Memory B cell (primary cell): Measurements from ENCODE around the gene GRID2.

Source experiments
- ATAC-seq: fragments of 150-1000 bp; cut with Tn5 transposase; 2 replicates; pipeline ENCODE4 v1.10.0; 2021; ENCODE audit warnings: low read depth, mild to moderate bottlenecking, moderate library complexity
- DNase-seq, 2 donors: peaks; one replicate each; pipeline ENCODE4 v3.0.0; 2022; ENCODE audit warnings: low spot score in 2 of 2
- H3K27ac Mint-ChIP-seq: one replicate; pipeline ENCODE4 v1.8.0; 2022; ENCODE audit warnings: mild to moderate bottlenecking, moderate library complexity, mixed read lengths
- H3K27me3 Mint-ChIP-seq: one replicate; pipeline ENCODE4 v1.8.0; 2022; ENCODE audit warnings: mixed read lengths
- H3K36me3 Mint-ChIP-seq: one replicate; pipeline ENCODE4 v1.8.0; 2022; ENCODE audit warnings: mild to moderate bottlenecking, mixed read lengths
- H3K4me1 Mint-ChIP-seq: one replicate; pipeline ENCODE4 v1.8.0; 2022; ENCODE audit warnings: mixed read lengths
- H3K4me3 Mint-ChIP-seq: one replicate; pipeline ENCODE4 v1.8.0; 2022; ENCODE audit warnings: mild to moderate bottlenecking, moderate library complexity, mixed read lengths
- H3K9me3 Mint-ChIP-seq: one replicate; pipeline ENCODE4 v1.8.0; 2022; ENCODE audit warnings: mixed read lengths

The GRID2 gene

GRCh38 chr4:93779228-93779627, 1475.5 kb downstream of the GRID2 start:
- Mint-ChIP-seq H3K27me3 (peaks cover 4% of the 10 kb centered on the region), H3K4me1 (no peaks in the 10 kb centered on the region), H3K36me3 (no peaks in the 10 kb centered on the region), H3K27ac (no peak overlapping the region), H3K9me3 (no peaks in the 10 kb centered on the region), H3K4me3 (no peak overlapping the region)
- ATAC-seq (no peak), DNase-seq (no peak)

DNA sequence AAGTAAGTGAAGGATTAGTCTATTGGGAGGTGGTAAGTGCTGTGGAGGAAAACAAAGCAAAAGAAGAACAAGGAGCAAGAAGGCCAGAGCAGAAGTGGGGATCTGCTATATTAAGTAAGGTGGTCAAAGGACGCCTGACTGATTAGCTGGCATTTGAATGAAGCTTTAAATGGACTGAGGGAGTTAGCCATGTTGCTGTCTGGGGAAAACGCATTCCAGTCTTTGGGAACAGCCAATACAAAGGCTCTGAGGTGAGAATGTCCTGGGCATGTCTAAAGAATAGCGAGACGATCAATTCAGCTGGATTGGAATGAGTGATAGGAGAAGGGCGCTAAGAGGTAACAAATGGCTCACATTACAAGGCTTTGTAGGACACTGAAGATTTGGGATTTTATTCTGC, 1476.3 kb downstream of the GRID2 start:
- no peak overlapping the region for H3K27ac Mint-ChIP-seq
- ATAC-seq (no peak), DNase-seq (no peak)
- no peaks in the 10 kb centered on the region for H3K36me3 Mint-ChIP-seq
- no peaks in the 10 kb centered on the region for H3K4me1 Mint-ChIP-seq
- peaks cover 4% of the 10 kb centered on the region for H3K27me3 Mint-ChIP-seq
- no peaks in the 10 kb centered on the region for H3K9me3 Mint-ChIP-seq
- no peak overlapping the region for H3K4me3 Mint-ChIP-seq

GRCh38 chr4:93781198-93781597, 1477.4 kb downstream of the GRID2 start:
- Mint-ChIP-seq H3K4me3 (no peak overlapping the region), H3K27me3 (peaks cover 4% of the 10 kb centered on the region), H3K36me3 (no peaks in the 10 kb centered on the region), H3K9me3 (no peaks in the 10 kb centered on the region), H3K27ac (no peak overlapping the region), H3K4me1 (no peaks in the 10 kb centered on the region)
- DNase-seq (no peak), ATAC-seq (no peak)

DNA sequence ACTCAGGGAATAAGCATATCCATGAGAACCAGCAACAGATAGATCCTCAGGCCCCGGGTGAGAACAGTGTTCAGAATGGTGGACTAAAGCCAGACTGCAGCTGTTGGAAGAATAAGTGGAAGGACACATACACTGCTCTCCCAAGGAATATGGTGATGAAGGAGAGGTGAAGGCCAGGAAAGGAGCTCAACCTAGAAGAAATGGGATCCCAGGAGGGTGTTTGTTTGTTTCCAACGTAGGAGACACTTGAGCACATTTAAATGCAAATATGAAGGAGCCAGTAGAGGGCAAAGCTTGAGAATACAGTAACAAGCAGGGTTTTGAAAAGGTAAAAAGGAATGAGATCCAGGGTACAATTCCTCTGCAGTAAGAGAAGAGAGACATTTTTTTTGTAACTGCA, 1482.4 kb downstream of the GRID2 start:
- no peak overlapping the region for H3K27ac Mint-ChIP-seq
- ATAC-seq (no peak), DNase-seq (no peak)
- H3K4me1 Mint-ChIP-seq: no peaks in the 10 kb centered on the region
- H3K9me3 Mint-ChIP-seq: no peaks in the 10 kb centered on the region
- no peaks in the 10 kb centered on the region for H3K36me3 Mint-ChIP-seq
- H3K4me3 Mint-ChIP-seq: no peak overlapping the region
- H3K27me3 Mint-ChIP-seq: no peaks in the 10 kb centered on the region

DNA sequence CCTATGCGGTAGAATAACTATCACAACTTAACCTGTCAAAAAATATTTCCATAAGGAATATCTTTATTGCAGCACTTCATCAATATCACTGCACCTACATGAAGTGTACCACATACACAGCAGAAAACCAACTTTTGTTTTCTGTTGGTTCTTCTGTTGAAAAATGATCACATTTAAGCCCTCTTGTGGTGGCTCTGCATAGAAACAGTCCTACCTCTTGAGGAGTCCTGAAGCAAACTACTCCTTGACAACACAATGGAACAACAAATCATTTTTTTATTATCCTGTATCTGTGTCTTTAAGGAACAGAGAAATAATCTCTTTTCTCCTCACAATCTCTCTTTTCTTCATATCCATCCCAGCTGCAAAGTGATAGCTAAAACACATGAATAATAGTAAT, 1484.9 kb downstream of the GRID2 start:
- H3K27ac Mint-ChIP-seq: no peak overlapping the region
- H3K4me3 Mint-ChIP-seq: no peak overlapping the region
- DNase-seq (no peak), ATAC-seq (no peak)
- H3K4me1 Mint-ChIP-seq: no peaks in the 10 kb centered on the region
- H3K36me3 Mint-ChIP-seq: no peaks in the 10 kb centered on the region
- H3K9me3 Mint-ChIP-seq: no peaks in the 10 kb centered on the region
- no peaks in the 10 kb centered on the region for H3K27me3 Mint-ChIP-seq

DNA sequence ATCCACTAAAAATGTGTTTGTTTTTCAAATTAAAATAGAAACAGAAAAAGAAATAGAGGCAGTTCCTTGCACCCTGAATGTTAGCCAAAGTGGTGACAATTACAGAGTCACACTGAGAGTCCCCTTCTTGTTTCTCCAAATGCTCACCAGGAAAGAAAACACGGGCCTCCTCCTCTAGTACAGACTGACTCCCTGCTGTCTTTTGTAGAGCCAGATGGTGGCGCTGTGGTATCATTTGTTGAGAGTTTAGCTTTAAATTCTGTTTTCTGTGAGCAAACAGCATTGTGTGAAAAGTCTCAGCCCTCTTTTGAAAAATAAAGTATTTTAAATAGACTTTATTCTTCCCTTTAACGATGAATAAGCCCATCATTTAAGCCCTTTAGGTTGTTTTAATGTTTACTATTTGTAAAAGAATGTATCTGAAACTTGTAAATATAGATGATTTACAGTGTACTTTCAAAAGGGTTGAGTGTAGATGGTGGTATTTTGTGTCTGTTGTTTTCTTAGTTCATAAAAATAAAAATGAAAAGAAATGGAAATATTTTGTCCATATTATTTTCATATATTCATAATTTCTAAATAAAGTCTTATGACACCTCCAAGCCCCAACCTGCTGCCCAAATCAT, 1487.9 kb downstream of the GRID2 start:
- Mint-ChIP-seq H3K36me3 (no peaks in the 10 kb centered on the region), H3K9me3 (no peaks in the 10 kb centered on the region), H3K27me3 (peaks cover 2% of the 10 kb centered on the region), H3K4me3 (no peak overlapping the region), H3K27ac (no peak overlapping the region), H3K4me1 (no peaks in the 10 kb centered on the region)
- ATAC-seq: peak; percentile 26
- DNase-seq: peak in 1 of 2 donors; percentile 4

DNA sequence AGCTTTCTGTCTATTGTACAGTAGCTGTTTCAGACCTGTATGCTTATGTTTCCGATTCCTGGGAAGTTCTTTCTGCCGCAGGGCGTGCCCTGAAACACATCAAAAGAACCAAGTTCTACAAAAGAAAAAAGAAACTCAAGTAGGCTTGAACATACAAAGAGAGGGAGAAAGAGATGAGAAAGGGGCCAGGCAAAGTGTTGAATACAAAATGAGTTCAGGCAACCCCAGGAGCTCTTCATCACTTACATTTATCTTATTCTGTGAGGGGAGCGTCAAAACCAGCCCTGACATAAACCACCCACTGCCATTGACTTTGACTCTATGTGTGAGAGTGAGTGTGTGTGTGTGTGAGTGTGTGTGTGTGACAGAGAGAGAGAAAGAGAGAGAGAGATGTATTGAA, 1498.3 kb downstream of the GRID2 start:
- no peak for DNase-seq
- H3K9me3 Mint-ChIP-seq: no peaks in the 10 kb centered on the region
- H3K27ac Mint-ChIP-seq: no peak overlapping the region
- no peaks in the 10 kb centered on the region for H3K36me3 Mint-ChIP-seq
- H3K4me3 Mint-ChIP-seq: no peak overlapping the region
- no peaks in the 10 kb centered on the region for H3K27me3 Mint-ChIP-seq
- ATAC-seq: no peak
- H3K4me1 Mint-ChIP-seq: no peaks in the 10 kb centered on the region

GRCh38 chr4:93809773-93810172, 1506.0 kb downstream of the GRID2 start:
- ATAC-seq: no peak
- H3K4me1 Mint-ChIP-seq: no peaks in the 10 kb centered on the region
- no peak for DNase-seq
- no peaks in the 10 kb centered on the region for H3K9me3 Mint-ChIP-seq
- H3K27me3 Mint-ChIP-seq: peaks cover 3% of the 10 kb centered on the region
- no peak overlapping the region for H3K4me3 Mint-ChIP-seq
- no peaks in the 10 kb centered on the region for H3K36me3 Mint-ChIP-seq
- H3K27ac Mint-ChIP-seq: no peak overlapping the region

- Mint-ChIP-seq H3K9me3 (no peaks in the 10 kb centered on the region), H3K36me3 (no peaks in the 10 kb centered on the region), H3K4me3 (no peak overlapping the region), H3K4me1 (no peaks in the 10 kb centered on the region), H3K27me3 (peaks cover 3% of the 10 kb centered on the region), H3K27ac (no peak overlapping the region)
- ATAC-seq: no peak
- DNase-seq: no peak
These were observed 1506.7 kb downstream of the GRID2 start for GRCh38 chr4:93810340-93810992.

DNA sequence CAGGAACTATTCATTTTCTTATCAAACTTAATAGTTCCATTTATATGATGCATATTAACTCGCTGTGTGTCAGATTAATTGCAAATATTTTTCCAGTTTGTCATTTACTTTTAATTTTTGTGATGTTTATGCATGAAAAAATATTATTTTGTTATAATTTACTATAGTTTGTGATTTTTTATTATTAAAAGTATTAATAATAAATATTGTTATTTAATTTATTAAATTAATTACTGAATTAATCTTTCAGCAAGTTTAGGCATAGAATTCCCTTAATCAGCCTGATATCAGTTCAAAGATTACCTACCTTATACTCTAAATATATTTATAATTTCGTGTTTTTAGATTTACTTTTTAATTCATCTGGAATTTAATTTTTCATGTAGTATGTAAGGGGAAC, 1509.3 kb downstream of the GRID2 start:
- DNase-seq (no peak), ATAC-seq (no peak)
- H3K4me3 Mint-ChIP-seq: no peak overlapping the region
- H3K27me3 Mint-ChIP-seq: peaks cover 1% of the 10 kb centered on the region
- no peaks in the 10 kb centered on the region for H3K4me1 Mint-ChIP-seq
- H3K36me3 Mint-ChIP-seq: no peaks in the 10 kb centered on the region
- H3K9me3 Mint-ChIP-seq: peaks cover 1% of the 10 kb centered on the region
- H3K27ac Mint-ChIP-seq: no peak overlapping the region

DNA sequence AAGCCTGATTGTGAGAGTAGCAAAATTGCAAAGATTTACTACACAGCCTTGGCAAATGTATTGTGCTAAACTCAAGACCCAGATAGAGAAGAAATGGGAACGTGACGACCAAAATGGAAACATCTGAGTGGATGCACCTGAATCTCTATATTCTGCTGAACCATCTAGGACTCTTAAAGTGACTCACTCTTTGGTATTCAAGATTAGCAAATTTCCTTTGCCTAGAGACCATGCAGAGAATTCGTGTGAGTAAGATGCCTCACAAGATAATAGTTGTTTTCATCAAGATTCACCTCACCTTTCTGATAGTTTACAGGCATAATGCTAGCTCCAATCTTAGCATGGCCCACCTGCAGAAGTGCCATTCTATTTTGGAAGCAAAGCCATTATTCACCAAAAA, 1510.4 kb downstream of the GRID2 start:
- no peak overlapping the region for H3K4me3 Mint-ChIP-seq
- H3K27me3 Mint-ChIP-seq: peaks cover 6% of the 10 kb centered on the region
- H3K9me3 Mint-ChIP-seq: peaks cover 1% of the 10 kb centered on the region
- no peaks in the 10 kb centered on the region for H3K4me1 Mint-ChIP-seq
- H3K36me3 Mint-ChIP-seq: no peaks in the 10 kb centered on the region
- no peak overlapping the region for H3K27ac Mint-ChIP-seq
- DNase-seq: no peak
- ATAC-seq: no peak

DNA sequence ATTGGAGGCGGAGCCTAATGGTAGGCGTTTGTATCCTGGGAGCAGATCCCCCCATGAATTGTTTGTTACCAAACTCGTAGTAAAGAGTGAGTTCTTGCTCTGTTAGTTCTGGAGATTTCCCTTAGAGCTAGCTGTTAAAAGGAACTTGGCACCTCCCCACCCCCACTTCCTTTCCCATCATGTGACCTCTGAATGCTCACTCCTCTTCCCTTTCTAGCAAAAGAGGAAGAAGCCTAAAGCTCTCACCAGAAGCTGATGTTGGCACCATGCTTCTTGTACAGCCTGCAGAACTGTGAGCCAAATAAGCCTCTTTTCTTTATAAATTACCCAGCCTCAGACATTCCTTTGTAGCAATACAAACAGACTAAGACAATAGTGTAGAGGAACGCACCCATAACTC, 1511.0 kb downstream of the GRID2 start:
- Mint-ChIP-seq H3K4me1 (no peaks in the 10 kb centered on the region), H3K4me3 (no peak overlapping the region), H3K27ac (no peak overlapping the region), H3K9me3 (peaks cover 1% of the 10 kb centered on the region), H3K27me3 (peaks cover 6% of the 10 kb centered on the region), H3K36me3 (no peaks in the 10 kb centered on the region)
- ATAC-seq (peak; percentile 66), DNase-seq (no peak)
